HepG2 (cell line): ENCODE data around the gene KMT2E. TPM values are rescaled to one million over a fixed set of nuclear protein-coding genes. Genes with fewer than 3 reads are reported as not detected.

Experiments
- CBX2 ChIP-seq, 2 experiments: fragments of 200-600 bp in 1 of 2; sonication (generic); formaldehyde crosslinking in 1 of 2; IDR thresholded peaks; 2 replicates each; pipeline versions ENCODE4 v1.7.0 to v1.8.1; 2018 to 2022; ENCODE audit warnings: low read depth in 2 of 2, low read length in 1 of 2, mild to moderate bottlenecking in 1 of 2, missing genetic modification reagents in 1 of 2
- CSRNP2 ChIP-seq: sonication (generic); formaldehyde crosslinking; conservative IDR thresholded peaks from 2 replicates; pipeline ENCODE4 v1.8.0; 2022; ENCODE audit warnings: low read depth, missing genetic modification reagents
- E2F2 ChIP-seq: sonication (generic); formaldehyde crosslinking; IDR thresholded peaks from 2 replicates; pipeline ENCODE4 v1.4.0; 2020; ENCODE audit warnings: missing genetic modification reagents, borderline replicate concordance
- FOXK1 ChIP-seq: sonication (generic); formaldehyde crosslinking; IDR thresholded peaks from 2 replicates; pipeline ENCODE4 v1.4.0; 2020; ENCODE audit warnings: low read depth, missing genetic modification reagents, borderline replicate concordance
- KAT2B ChIP-seq: fragments of 150-350 bp; IDR thresholded peaks from 2 replicates; pipeline ENCODE4 v1.6.1; 2014; ENCODE audit warnings: low read depth, low read length, borderline replicate concordance
- MTA3 ChIP-seq: sonication (generic); formaldehyde crosslinking; IDR thresholded peaks from 2 replicates; pipeline ENCODE4 v1.4.0; 2020; ENCODE audit warnings: missing genetic modification reagents
- MZF1 ChIP-seq: sonication (generic); formaldehyde crosslinking; IDR thresholded peaks from 2 replicates; pipeline ENCODE4 v1.8.1; 2023; ENCODE audit warnings: mild to moderate bottlenecking, missing genetic modification reagents, borderline replicate concordance
- PBX3 ChIP-seq: sonication (generic); formaldehyde crosslinking; IDR thresholded peaks from 2 replicates; pipeline ENCODE4 v1.8.1; 2023; ENCODE audit warnings: missing genetic modification reagents, inconsistent platforms, borderline replicate concordance
- SNAI1 ChIP-seq: sonication (generic); formaldehyde crosslinking; IDR thresholded peaks from 2 replicates; pipeline ENCODE4 v1.5.0; 2020; ENCODE audit warnings: mild to moderate bottlenecking, missing genetic modification reagents, borderline replicate concordance
- ZBTB2 ChIP-seq: sonication (generic); formaldehyde crosslinking; IDR thresholded peaks from 2 replicates; pipeline ENCODE4 v1.8.0; 2022; ENCODE audit warnings: low read depth, missing genetic modification reagents
- ZNF337 ChIP-seq: sonication (generic); formaldehyde crosslinking; IDR thresholded peaks from 2 replicates; pipeline ENCODE4 v1.5.1; 2020; ENCODE audit warnings: missing genetic modification reagents, low read depth, mild to moderate bottlenecking, borderline replicate concordance
- ZNF597 ChIP-seq: sonication (generic); formaldehyde crosslinking; IDR thresholded peaks from 2 replicates; pipeline ENCODE4 v1.5.0; 2020; ENCODE audit warnings: missing genetic modification reagents
- ZNF746 ChIP-seq: sonication (generic); formaldehyde crosslinking; IDR thresholded peaks from 2 replicates; pipeline ENCODE4 v1.8.0; 2022; ENCODE audit warnings: mild to moderate bottlenecking, missing genetic modification reagents
- ZSCAN25 ChIP-seq: sonication (generic); formaldehyde crosslinking; IDR thresholded peaks from 2 replicates; pipeline ENCODE4 v1.8.0; 2022; ENCODE audit warnings: mild to moderate bottlenecking, missing genetic modification reagents
- polyA plus RNA-seq, 8 experiments: library from polyadenylated mRNA; depleted of rRNA in 3 of 8; stranded (reverse) in 7 of 8; unstranded in 1 of 8; fragments of >200 nt; fragmentation: Illumina TruSeq in 4 of 8; extraction: Trizol in 4 of 8; gene quantifications; 2 replicates each; pipeline versions ENCODE4 v1.2.1 to v1.2.3, GENCODE V29; 2011 to 2016; ENCODE audit warnings: low read depth in 4 of 8, missing spikeins in 1 of 8, mixed read lengths in 1 of 8; ENCODE audit not compliant: insufficient read depth in 1 of 8
- total RNA-seq, 5 experiments: library from RNA; depleted of rRNA; stranded (reverse); fragments of >200 nt; fragmentation: Illumina TruSeq; extraction: Trizol; gene quantifications; 2 replicates each; pipeline ENCODE4 v1.2.3, GENCODE V29; 2016; ENCODE audit warnings: low read depth in 1 of 5
- TF ChIP-seq, protein P1 (sequence below): sonication (generic); formaldehyde crosslinking; IDR thresholded peaks from 2 replicates; pipeline ENCODE4 v1.5.1; 2020; ENCODE audit warnings: missing genetic modification reagents, mild to moderate bottlenecking, borderline replicate concordance
- TF ChIP-seq, protein P2 (sequence below): sonication (generic); formaldehyde crosslinking; IDR thresholded peaks from 2 replicates; pipeline ENCODE4 v1.5.0; 2020; ENCODE audit warnings: mild to moderate bottlenecking, missing genetic modification reagents, borderline replicate concordance

KMT2E gene
- total and polyA plus RNA-seq, 2 of the 13 experiments (the other 11 are each of a cell fraction or from before 2014, with no cell fraction given), result 6.3 to 24.4 TPM

- no peak for TF ChIP-seq ZNF597 (CRISPR knock-in tag)
- peak; percentile 69; the same call in 1 of the 2 replicates for TF ChIP-seq ZBTB2
- no peak for TF ChIP-seq CSRNP2 (CRISPR knock-in tag)
- TF ChIP-seq KAT2B, result no peak
- no peak; the same call in 1 of the 2 replicates for TF ChIP-seq MZF1 (CRISPR knock-in tag)
- TF ChIP-seq CBX2 (IDR thresholded peaks at IDR 0.05; ENCODE audit: low read depth, low read length), result no peak
- no peak for TF ChIP-seq CBX2 (CRISPR knock-in tag; IDR thresholded peaks at IDR 0.05; ENCODE audit: low read depth)
- TF ChIP-seq MTA3, result no peak
- TF ChIP-seq ZNF746 (CRISPR knock-in tag), result peak; percentile 85
- 0 out of 2 replicates have a peak, but pooled peaks have one; percentile 36 for TF ChIP-seq FOXK1
- TF ChIP-seq, protein P1, sequence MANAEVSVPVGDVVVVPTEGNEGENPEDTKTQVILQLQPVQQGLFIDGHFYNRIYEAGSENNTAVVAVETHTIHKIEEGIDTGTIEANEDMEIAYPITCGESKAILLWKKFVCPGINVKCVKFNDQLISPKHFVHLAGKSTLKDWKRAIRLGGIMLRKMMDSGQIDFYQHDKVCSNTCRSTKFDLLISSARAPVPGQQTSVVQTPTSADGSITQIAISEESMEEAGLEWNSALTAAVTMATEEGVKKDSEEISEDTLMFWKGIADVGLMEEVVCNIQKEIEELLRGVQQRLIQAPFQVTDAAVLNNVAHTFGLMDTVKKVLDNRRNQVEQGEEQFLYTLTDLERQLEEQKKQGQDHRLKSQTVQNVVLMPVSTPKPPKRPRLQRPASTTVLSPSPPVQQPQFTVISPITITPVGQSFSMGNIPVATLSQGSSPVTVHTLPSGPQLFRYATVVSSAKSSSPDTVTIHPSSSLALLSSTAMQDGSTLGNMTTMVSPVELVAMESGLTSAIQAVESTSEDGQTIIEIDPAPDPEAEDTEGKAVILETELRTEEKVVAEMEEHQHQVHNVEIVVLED (CRISPR knock-in tag), result peak; percentile 92
- 0 out of 2 replicates have a peak, but pooled peaks have one; percentile 5 for TF ChIP-seq PBX3 (CRISPR knock-in tag)
- TF ChIP-seq, protein P2, sequence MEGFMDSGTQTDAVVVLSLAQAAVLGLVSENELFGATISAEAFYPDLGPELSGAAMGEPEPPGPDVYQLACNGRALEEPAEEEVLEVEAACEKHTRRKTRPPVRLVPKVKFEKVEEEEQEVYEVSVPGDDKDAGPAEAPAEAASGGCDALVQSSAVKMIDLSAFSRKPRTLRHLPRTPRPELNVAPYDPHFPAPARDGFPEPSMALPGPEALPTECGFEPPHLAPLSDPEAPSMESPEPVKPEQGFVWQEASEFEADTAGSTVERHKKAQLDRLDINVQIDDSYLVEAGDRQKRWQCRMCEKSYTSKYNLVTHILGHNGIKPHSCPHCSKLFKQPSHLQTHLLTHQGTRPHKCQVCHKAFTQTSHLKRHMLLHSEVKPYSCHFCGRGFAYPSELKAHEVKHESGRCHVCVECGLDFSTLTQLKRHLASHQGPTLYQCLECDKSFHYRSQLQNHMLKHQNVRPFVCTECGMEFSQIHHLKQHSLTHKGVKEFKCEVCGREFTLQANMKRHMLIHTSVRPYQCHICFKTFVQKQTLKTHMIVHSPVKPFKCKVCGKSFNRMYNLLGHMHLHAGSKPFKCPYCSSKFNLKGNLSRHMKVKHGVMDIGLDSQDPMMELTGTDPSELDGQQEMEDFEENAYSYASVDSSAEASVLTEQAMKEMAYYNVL (CRISPR knock-in tag), result 0 out of 2 replicates have a peak, but pooled peaks have one; percentile 71
- no peak for TF ChIP-seq ZNF337 (CRISPR knock-in tag)
- peak; percentile 30; the same call in 1 of the 2 replicates for TF ChIP-seq SNAI1 (CRISPR knock-in tag)
- TF ChIP-seq E2F2 (CRISPR knock-in tag), result no peak
- TF ChIP-seq ZSCAN25 (CRISPR knock-in tag), result peak; percentile 91
These were observed 1.3 kb upstream of the KMT2E start (continued) for GRCh38 chr7:105012503-105013220.
